ENCODE measurements around the gene SULF2.
"Not testable (repeated sequence)": the region's sequence is repeated elsewhere in the genome, so short reads cannot be mapped to it uniquely, and the experiment has no call there.

SULF2 gene

GRCh38 chr20:47804224-47804825 is 19.0 kb upstream of the SULF2 start:
- not testable (repeated sequence) for DNase-seq

- DNase-seq = no peak
Measured at GRCh38 chr20:47802975-47803374, 17.7 kb upstream of the SULF2 start.

- no peak for DNase-seq
Measured at GRCh38 chr20:47802226-47802920, 17.1 kb upstream of the SULF2 start.

GRCh38 chr20:47801759-47802158 is 16.5 kb upstream of the SULF2 start:
- DNase-seq = no peak

GRCh38 chr20:47801079-47801478 is 15.8 kb upstream of the SULF2 start:
- no peak for DNase-seq

GRCh38 chr20:47800623-47801022 is 15.3 kb upstream of the SULF2 start:
- DNase-seq = no peak

- DNase-seq = peak; percentile 62
Measured at GRCh38 chr20:47799116-47799715, 13.9 kb upstream of the SULF2 start.

GRCh38 chr20:47796971-47797370 is 11.7 kb upstream of the SULF2 start:
- DNase-seq = no peak

GRCh38 chr20:47795214-47795907 is 10.1 kb upstream of the SULF2 start:
- peak; percentile 82 for DNase-seq

GRCh38 chr20:47794264-47794663 is 9.0 kb upstream of the SULF2 start:
- DNase-seq = not testable (repeated sequence)

- DNase-seq = peak; percentile 44
Measured at GRCh38 chr20:47792021-47792618, 6.8 kb upstream of the SULF2 start.

- DNase-seq = no peak
Measured at GRCh38 chr20:47791084-47791599, 5.9 kb upstream of the SULF2 start.

GRCh38 chr20:47790580-47790965 is 5.3 kb upstream of the SULF2 start:
- no peak for DNase-seq

- DNase-seq = no peak
Measured at GRCh38 chr20:47789764-47790579, 4.7 kb upstream of the SULF2 start.

- DNase-seq = no peak
Measured at GRCh38 chr20:47789081-47789763, 3.9 kb upstream of the SULF2 start.

GRCh38 chr20:47788741-47789080 is 3.4 kb upstream of the SULF2 start:
- DNase-seq = no peak

GRCh38 chr20:47786765-47787107 is 1.5 kb upstream of the SULF2 start:
- no peak for DNase-seq

GRCh38 chr20:47785854-47786764 is 828 bp upstream of the SULF2 start:
- peak; percentile 83 for DNase-seq

- DNase-seq = peak; percentile 29
Measured at GRCh38 chr20:47784599-47785310, 526 bp downstream of the SULF2 start.
